ENCODE results near the gene LRRC56.

Gene LRRC56

DNA sequence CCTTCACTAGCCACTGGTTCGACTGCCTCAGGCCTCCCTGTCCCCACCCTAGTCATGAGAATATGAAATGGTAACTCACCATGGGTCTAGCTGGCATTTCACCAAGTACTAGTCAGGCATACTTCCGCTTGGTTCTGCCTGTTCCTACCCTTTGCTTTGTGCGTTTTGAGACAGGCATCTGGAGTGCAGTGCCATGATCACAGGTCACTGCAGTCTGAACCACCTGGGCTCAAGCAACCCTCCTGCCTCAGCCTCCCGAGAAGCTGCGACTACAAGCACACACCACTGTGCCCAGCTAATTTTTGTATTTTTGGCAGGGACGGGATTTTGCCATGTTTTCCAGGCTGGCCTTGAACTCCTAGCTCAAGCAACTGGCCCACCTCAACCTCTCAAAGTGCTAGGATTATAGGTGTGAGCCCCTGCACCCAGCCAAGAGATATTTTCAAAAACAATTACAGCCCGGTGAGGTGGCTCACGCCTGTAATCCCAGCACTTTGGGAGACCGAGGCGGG is 16.1 kb upstream of the LRRC56 start:
- DNase-seq (ENCODE audit: low read depth) = no peak

- no peak for DNase-seq (ENCODE audit: low read depth)
Observed at GRCh38 chr11:526192-526591, 11.1 kb upstream of the LRRC56 start.

DNA sequence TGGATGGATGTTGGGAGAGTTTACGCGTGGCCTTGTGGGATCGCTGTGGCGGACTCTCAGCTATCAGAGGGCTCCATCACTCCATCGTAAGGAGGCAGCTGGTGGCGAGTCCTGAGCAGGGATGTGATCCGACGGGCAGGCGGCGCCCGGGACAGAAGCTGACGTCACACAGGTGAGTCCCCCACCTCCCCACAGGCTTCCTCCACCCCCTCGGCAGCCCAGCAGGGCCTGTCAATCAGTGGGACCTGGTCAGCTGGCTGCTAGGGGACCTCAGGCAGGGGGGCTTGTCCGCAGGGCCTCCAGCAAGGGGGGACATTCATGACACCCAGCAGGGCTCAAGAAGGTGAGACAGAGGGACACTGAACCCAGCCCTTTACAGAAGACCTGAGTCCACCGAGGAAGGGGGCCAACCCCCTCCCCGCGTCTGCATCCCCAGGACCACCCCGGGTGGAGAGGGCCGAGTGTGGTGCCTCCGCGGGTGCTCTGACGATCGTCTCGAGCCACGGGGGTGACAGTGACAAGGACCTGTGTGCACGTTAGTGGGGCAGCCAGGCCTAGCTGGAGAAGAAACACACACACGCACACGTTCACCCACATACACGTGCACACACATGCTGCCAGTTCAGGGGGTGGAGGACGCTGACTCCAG is 9.0 kb upstream of the LRRC56 start:
- DNase-seq (ENCODE audit: low read depth) = no peak

GRCh38 chr11:528815-529727 is 8.3 kb upstream of the LRRC56 start:
- no peak for DNase-seq (ENCODE audit: low read depth)

- no peak for DNase-seq (ENCODE audit: low read depth)
Observed at GRCh38 chr11:529728-530411, 7.5 kb upstream of the LRRC56 start.

GRCh38 chr11:530960-531831 is 6.1 kb upstream of the LRRC56 start:
- DNase-seq (ENCODE audit: low read depth) = no peak

DNA sequence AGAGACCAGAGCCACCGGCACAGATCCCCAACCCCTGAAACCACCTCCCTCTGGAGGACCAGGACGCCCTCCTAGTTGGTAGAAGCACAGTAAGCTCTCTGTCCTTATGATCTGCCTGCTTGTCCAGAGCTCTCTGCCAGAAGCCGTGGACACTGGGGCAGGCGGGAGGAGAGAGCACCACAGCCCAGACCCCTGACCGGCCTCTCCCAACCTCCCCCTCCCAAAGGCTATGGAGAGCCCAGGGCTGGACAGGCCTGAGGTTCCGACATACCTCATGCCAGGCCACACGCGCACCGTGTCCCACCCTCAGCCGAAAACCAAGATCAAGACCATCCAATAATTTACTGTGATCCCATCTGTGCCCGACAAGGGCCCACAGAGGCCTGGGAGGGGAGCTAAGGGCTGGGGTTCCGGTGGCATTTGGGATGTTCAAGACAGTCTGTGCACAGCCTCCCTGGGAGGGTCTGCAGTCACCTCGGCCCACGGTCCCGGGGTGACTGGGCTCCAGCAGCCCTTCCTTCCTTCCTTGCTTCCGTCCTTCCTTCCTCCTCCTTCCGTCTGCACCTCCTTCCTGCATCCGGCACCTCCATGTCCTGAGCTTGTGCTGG is 5.3 kb upstream of the LRRC56 start:
- DNase-seq (ENCODE audit: low read depth) = no peak

GRCh38 chr11:532527-532985 is 4.8 kb upstream of the LRRC56 start:
- DNase-seq (ENCODE audit: low read depth) = no peak

- DNase-seq (ENCODE audit: low read depth) = no peak
Observed at GRCh38 chr11:532986-533585, 4.2 kb upstream of the LRRC56 start.

DNA sequence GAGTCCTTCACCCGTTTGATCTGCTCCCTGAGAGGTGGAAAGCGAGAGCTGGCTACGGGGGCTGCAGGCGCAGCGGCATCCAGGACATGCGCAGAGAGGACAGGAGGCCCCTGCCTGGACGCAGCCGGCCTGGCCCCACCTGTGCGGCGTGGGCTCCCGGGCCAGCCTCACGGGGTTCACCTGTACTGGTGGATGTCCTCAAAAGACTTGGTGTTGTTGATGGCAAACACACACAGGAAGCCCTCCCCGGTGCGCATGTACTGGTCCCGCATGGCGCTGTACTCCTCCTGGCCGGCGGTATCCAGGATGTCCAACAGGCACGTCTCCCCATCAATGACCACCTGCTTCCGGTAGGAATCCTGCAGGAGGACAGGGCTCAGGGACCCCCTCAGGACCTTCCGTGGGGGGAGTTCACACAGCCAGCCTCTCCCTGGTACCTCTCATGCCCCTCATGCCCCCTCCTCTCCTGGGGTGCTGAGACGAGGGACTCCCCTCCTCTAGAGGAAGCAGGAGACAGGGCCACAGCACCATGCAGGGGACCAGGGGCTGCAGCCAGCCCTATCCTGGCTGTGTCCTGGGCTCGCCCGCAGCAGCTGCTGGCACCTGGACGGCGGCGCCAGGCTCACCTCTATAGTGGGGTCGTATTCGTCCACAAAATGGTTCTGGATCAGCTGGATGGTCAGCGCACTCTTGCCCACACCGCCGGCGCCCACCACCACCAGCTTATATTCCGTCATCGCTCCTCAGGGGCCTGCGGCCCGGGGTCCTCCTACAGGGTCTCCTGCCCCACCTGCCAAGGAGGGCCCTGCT is 3.5 kb upstream of the LRRC56 start:
- DNase-seq (ENCODE audit: low read depth) = no peak

DNA sequence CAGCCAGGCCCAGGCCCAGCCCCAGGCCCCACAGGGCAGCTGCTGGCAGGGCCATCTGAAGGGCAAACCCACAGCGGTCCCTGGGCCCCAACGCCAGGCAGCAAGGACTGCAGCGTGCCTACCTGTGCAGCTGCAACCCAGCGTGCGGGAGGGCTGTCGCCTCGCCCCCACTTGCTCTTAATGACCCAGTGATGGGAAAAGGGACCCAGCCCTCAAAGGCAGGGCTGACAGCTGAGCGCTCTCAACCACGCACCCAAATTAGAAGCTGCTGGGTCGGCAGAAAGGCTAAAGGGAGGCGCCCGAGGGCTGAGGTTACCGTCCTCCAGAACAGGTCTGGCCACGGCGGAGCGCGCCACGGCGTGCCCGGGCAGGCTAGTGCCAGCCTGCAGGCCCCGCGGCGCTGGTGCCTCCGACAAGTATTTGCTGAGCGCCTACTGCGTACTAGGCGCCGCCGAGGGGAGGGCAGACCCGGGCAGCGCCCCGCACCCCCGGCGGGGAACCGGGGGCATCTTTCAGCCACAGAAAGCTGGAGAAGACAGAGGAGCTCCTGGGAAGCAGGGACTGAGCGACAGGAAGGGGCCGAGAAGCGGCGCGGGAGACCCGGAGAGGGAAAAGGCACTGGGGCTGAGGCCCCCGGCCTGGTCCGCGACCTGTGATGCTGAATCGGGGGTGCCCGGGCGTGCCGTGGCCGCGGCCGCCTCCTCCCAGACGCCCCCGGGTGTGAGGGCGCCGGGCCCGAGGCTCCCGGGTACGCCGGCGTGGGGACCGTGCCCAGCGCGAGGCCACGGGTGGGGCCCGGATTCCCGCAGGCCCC is 2.7 kb upstream of the LRRC56 start:
- no peak for DNase-seq (ENCODE audit: low read depth)

GRCh38 chr11:535210-535518 is 2.2 kb upstream of the LRRC56 start:
- no peak for DNase-seq (ENCODE audit: low read depth)

GRCh38 chr11:535519-536454 is 1.5 kb upstream of the LRRC56 start, which contains the start of gene HRAS:
Gene HRAS, minus strand, starts transcription at chr11:535576.
- peak; percentile 69 for DNase-seq (ENCODE audit: low read depth)

GRCh38 chr11:537622-538430 is 499 bp downstream of the LRRC56 start:
- no peak for DNase-seq (ENCODE audit: low read depth)

DNA sequence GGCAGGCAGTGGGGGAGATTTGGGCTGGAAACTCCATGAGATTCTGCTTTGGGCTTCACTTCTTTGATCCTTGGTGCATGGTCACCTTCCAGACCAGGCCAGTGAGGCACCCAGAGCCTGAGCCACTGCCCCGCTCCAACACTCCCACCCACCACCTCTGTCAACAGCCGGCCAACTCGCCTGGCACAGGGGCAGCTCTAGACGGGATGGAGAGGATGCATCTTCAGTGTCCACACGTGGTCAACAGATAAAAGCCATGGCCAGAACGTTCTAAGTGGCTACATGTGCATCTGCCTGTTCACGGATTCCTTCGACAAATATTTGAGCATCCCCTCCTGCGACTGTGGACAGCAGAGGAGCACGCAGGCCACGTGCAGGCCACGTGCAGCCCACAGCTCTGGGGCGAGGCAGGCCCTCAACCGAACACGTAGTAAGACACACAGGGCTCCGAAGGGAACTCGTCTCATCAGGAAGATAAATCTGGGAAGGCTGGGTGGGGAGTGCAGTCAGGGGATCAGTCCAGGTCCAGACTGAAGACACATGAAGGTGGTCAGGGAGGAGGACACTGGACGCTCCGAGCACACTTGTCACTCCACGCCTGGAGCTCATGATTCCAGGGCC is 1.2 kb downstream of the LRRC56 start:
- no peak for DNase-seq (ENCODE audit: low read depth)

GRCh38 chr11:539971-540481 is 2.7 kb downstream of the LRRC56 start:
- no peak for DNase-seq (ENCODE audit: low read depth)

Measured in CMK (cell line).